Measurements from ENCODE around the gene RUNX2.

- TF ChIP-seq POLR2A (IDR thresholded peaks at IDR 0.05; ENCODE audit: low read length) (no peak), GATA1 (IDR thresholded peaks at IDR 0.05; ENCODE audit: low read depth, low read length) (no peak)
Measured at GRCh38 chr6:45455408-45455807, 127.3 kb downstream of the RUNX2 start.

Measured in erythroblast (primary cell).